GDM1 (cell line): Measurements from ENCODE around the gene BTBD19.

Source experiments
- DNase-seq: peaks from one replicate; lab custom pipeline; 2025; lab: John Stamatoyannopoulos, UW

The BTBD19 gene

DNA sequence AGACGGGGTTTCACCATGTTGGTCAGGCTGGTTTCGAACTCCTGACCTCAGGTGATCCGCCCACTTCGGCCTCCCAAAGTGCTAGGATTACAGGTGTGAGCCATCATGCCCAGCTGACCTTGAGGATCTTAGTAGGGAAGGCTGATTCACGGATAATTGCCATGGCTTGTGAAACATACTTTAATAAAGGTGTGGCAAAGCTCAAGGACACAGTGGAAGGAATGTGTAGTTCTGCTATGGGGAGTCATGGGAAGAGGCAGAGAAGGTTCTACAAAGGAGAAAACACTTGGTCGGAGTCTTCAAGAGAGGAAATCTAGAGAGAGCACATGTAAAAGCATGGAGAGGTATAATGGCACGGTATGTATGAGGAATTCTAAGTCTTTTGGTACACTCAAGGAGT lies 47.4 kb downstream of the BTBD19 start:
- DNase-seq, result no peak

DNA sequence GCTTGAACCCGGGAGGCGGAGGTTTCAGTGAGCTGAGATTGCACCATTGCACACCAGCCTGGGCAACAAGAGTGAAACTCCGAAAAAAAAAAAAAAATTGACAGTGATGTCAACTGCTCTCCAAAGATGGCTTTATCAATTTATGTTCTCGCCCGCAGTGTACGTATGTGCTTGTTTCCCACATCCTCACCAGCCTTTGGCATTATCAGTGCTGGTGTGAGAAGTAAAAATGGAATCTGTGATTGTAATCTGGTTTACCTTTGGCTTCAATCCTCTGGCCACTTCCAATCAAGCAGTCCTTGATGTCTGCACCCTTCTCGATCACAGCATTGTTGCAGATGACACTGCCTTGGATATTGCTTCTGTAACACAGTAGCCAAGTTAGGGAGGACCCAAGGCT lies 49.1 kb downstream of the BTBD19 start:
- no peak for DNase-seq

DNA sequence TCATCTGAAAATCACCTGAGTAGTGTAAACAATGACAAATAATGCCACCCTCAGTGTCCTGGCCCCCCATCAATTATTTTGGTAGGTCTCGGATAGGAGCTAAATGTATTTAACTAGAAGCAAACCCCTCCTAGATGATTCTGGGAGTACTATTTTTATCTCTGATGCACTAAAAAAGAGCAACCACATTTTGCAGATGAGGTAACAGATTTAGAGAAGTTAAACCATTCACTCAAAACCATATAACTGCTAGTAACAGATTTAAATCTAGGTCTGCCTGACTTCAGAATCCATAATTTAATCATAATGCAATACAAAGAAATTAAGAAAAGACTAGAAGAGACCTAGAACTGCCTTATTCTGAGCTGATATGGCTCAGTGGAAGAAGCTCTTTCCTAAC lies 52.0 kb downstream of the BTBD19 start:
- DNase-seq, result no peak

DNA sequence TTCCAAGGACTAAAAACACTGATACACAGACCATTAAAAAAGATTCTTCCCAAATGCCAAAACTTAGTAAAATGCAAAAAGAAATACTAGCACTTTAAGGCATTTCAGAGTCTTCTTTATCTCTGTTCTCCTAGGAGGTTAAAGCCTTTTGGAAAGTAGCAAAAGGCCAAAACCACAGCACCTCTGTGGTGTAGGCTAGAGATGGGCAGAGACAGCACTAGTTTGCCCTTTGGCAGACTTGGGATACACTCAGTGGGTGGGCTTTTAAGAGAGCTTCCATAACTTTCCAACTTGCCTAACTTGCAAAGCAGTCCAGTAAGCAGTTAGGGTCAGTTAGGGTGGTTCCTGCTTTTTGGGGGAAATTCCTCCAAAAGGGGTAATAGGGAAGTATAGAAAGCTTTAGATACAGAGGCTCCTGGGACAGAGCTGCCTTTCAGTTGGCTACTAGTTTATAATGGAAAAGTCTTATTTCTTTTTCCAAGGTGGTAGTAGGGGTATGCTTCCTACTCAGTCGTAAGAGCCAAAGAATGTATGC lies 52.6 kb downstream of the BTBD19 start:
- no peak for DNase-seq

DNA sequence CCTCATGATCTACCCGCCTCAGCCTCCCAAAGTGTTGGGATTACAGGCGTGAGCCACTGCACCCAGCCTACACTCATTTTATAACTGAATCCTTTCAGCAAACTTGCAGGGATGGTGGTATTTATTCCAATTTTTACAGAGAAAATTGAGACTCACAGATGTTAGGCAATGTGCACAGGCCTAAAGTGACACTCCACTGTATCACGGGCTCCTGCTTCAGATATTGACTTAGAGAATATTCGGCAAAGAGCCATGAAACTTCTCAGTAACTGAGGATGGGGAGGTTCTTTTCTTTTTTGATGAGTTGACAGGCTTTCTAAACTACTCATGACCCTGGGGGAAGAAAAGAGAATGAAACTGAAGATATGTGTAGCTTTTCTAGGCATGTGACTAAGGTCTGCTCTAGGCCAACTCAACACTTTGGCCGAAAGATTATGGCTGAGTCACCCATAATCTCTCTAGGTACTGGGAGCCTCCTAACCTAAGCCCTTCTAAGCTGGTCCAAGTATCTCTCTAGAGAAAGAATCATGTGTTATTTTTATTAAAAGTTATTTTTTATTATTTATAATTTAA lies 54.6 kb downstream of the BTBD19 start:
- no peak for DNase-seq
